HUES6 (cell line): ENCODE data around the gene SERGEF.

Experiments
- H3K27ac ChIP-seq: 2 replicates; pipeline ENCODE4 v1.7.0; 2013; ENCODE audit warnings: low read depth, mild to moderate bottlenecking, low read length, inconsistent platforms
- H3K27me3 ChIP-seq: 2 replicates; pipeline ENCODE4 v1.6.1; 2013; ENCODE audit warnings: low read length; ENCODE audit not compliant: control insufficient read depth, insufficient read depth
- H3K36me3 ChIP-seq: 2 replicates; pipeline ENCODE4 v1.6.1; 2013; ENCODE audit warnings: low read length; ENCODE audit not compliant: control insufficient read depth, insufficient read depth
- H3K4me1 ChIP-seq: 2 replicates; pipeline ENCODE4 v1.6.1; 2013; ENCODE audit warnings: low read length; ENCODE audit not compliant: control insufficient read depth, insufficient read depth
- H3K4me3 ChIP-seq: 2 replicates; pipeline ENCODE4 v1.5.1; 2013; ENCODE audit warnings: low read depth, low read length
- H3K9ac ChIP-seq: one replicate; pipeline ENCODE4 v1.6.1; 2013; ENCODE audit warnings: mild to moderate bottlenecking, low read length
- H3K9me3 ChIP-seq: 2 replicates; pipeline ENCODE4 v1.6.1; 2013; ENCODE audit warnings: low read depth, low read length; ENCODE audit not compliant: control insufficient read depth, insufficient read depth

The SERGEF gene

DNA sequence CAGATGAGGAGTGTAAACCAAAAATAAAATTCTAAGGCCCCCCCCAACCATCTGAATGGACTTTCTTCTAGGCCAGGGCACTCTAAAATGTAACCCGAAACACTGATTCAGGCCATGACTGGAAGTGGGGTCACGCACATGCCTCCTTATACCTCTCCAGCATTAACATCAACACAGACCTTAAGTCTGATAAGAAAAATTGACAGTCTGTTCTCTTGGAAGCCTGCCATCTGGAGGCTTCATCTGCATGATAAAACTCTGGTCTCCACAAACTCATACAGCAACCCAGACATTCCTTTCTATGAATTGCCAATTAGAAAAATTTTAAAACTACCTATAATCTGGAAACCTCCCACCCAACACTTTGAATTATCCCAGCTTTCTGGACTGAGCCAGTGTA is 3.9 kb upstream of the SERGEF start:
- Histone ChIP-seq H3K9ac (no peak overlapping the region), H3K4me1 (peaks cover 5% of the 10 kb centered on the region), H3K9me3 (no peaks in the 10 kb centered on the region), H3K4me3 (no peak overlapping the region), H3K36me3 (no peaks in the 10 kb centered on the region), H3K27me3 (peaks cover 23% of the 10 kb centered on the region), H3K27ac (no peak overlapping the region)

DNA sequence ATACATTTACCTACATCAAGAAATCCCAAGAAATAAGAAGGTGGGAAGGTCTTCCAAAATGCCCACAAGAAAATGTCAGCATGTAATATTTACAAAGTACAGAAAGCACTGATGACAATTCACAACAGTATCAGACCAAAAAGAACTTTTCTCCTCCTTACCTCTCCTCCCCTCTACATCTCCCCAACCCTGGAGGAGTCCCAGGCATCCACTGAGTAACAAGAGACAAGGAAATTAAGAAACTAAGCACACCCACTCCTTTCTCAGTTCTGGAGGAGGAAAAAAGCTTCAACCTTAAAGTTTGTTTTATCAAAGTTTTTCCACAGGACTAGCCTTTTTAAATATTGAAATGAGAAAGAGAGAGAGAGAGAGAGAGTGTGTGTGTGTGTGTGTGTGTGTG is 2.0 kb upstream of the SERGEF start:
- H3K27me3 ChIP-seq, result peaks cover 26% of the 10 kb centered on the region
- no peak overlapping the region for H3K27ac ChIP-seq
- H3K9ac ChIP-seq, result no peak overlapping the region
- H3K36me3 ChIP-seq, result no peaks in the 10 kb centered on the region
- peaks cover 7% of the 10 kb centered on the region for H3K4me1 ChIP-seq
- H3K4me3 ChIP-seq, result no peak overlapping the region
- H3K9me3 ChIP-seq, result no peaks in the 10 kb centered on the region

DNA sequence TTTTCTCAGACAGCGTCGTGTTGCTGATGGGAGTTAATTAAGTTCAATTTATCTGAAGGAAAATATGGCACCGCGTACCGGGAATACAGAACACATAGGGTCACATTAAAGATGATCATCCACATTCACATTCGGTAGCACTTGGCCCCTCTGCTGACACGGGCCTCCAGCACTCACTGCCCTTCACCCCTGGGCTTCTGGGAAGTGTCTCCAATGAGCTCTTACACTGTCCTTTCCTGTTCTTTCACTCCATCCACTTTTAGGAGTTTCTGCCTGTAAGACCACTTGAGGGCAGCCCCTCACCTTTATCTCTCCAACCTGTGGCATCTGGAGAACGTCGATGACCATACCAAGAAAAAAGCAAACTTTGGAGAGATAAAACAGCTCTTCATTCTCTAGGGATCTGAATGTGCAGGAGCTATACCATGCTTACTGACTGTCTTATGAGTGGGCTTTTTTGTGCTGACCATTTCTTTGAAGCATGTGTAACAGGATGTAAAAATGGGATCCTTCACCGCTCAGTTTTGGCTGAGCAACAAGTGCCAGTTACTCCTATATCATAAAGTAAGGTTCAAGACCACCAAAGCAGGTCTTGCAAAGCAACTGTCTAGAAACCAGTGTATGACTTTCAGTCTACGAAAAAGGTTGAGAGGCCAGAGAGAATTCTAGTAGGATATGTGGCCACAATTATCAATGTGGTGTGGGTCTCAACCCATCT is 1.1 kb upstream of the SERGEF start:
- H3K27ac ChIP-seq, result no peak overlapping the region
- H3K9me3 ChIP-seq, result no peaks in the 10 kb centered on the region
- peak overlapping the region; percentile 99 for H3K4me3 ChIP-seq
- no peak overlapping the region for H3K9ac ChIP-seq
- H3K4me1 ChIP-seq, result peaks cover 7% of the 10 kb centered on the region
- peaks cover 26% of the 10 kb centered on the region for H3K27me3 ChIP-seq
- no peaks in the 10 kb centered on the region for H3K36me3 ChIP-seq

DNA sequence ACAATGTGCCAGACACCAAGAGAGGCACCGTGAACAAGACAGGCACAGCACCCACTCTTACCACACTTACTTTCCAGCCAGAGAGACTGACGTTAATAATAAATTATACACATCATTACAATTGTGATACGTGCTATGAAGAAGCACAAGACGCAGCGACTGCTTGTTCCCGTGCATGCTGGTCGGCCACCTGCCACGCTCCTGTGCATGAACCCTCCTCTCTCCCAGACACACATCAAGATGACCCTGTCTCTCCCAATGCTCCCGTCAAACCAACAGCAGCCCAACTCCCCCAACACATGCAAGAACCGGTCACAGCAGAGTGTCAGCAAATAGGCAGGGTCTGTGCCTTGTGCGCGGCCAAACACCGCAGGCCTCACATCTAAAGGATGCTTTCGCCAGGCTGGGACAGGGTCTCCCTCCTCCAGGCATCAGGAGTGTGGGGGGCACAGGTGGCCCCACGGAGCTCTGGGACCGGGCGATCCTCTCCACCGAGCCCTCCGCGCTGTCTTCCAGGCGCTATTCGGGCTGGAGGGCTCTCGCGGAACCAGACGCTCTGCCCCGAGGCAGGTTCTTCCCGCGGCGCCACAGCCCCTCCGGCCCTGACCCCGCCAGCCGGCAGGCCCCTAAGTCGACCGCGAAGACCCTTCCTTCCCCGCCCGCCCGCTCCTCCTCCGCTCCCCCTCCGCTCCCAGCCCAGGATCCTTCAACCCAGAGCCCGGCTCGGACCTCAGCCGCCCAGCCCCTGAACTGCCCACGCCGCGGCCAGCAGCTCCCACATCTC is 533 bp downstream of the SERGEF start:
- H3K4me3 ChIP-seq, result peak overlapping the region; percentile 99
- peak overlapping the region; percentile 70 for H3K9ac ChIP-seq
- H3K4me1 ChIP-seq, result peaks cover 7% of the 10 kb centered on the region
- H3K9me3 ChIP-seq, result no peaks in the 10 kb centered on the region
- H3K36me3 ChIP-seq, result no peaks in the 10 kb centered on the region
- H3K27me3 ChIP-seq, result peaks cover 26% of the 10 kb centered on the region
- H3K27ac ChIP-seq, result no peak overlapping the region

DNA sequence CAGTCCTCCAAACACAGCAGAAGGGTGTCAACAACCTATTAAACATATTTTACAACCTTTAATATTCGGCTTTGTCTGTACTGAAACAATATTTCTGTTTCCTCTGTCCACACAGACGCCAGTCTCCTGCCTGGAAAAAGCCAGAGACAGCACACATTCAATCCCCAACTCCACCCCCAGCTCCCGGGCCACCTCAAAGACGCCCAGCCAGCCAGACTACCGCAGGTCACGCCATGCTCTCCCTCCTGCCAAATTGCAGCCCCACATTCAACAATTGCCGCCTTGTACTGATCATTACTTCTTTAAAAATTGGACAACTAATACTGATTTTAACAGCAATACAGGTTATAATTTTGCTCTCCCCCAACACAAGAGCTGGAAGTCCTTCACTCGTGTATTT is 1.2 kb downstream of the SERGEF start:
- no peaks in the 10 kb centered on the region for H3K9me3 ChIP-seq
- H3K27me3 ChIP-seq, result peaks cover 26% of the 10 kb centered on the region
- H3K4me3 ChIP-seq, result peak overlapping the region; percentile 99
- H3K36me3 ChIP-seq, result peaks cover 2% of the 10 kb centered on the region
- H3K9ac ChIP-seq, result no peak overlapping the region
- H3K4me1 ChIP-seq, result peaks cover 7% of the 10 kb centered on the region
- no peak overlapping the region for H3K27ac ChIP-seq

DNA sequence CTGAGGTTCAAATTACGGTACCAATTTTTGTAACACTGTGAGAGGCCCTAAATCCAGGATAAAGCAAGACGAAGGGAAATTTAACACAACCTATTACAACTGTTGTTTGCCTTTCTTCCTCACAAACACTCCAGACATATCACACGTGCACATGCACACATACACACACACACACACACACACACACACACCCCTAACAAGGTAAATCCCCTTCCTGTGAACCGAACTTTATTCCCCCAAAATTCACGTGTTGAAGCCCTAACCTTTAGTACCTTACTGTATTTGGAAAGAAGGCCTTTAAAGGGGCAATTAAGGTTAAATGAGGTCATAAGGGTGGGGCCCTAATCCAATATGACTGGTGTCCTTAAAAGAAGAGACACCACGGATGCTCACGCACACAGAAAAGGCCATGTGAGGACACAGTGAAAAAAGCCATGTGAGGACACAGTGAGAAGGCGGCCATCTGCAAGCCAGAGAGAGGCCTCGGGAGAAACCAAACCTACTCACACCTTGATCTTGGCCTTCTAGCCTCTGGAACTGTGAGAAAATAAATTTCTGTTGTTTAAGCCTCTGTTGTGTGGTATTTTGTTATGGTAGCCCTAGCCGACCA is 1.8 kb downstream of the SERGEF start:
- Histone ChIP-seq H3K9ac (no peak overlapping the region), H3K27me3 (peaks cover 26% of the 10 kb centered on the region), H3K4me1 (peaks cover 7% of the 10 kb centered on the region), H3K36me3 (peaks cover 6% of the 10 kb centered on the region), H3K9me3 (no peaks in the 10 kb centered on the region), H3K4me3 (peak overlapping the region; percentile 99; the same call in 1 of the 2 replicates), H3K27ac (no peak overlapping the region)

DNA sequence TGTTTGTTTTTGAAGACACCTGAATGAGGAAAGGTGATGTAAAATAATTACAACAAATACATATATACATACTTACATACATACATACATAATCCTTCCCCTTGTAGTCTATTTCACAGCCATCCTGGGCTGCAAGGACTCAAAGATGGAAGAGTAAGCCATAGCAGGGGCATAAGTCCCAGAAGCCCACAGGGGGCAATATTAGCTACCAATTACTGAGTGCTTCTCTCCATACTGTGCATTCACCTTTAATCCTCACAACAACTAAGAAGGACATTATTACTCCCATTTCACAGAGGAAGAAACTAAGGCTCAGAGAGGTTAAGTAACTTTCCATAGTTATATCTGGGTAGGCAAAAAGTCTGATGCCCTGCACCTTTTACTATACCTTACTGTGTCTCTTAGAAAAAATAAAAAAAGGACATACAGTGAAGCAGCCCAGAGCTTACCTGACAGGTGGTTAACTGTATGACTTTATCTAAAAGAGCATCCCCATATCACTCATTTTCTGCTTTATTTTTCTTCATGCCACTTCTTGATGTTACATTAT is 2.7 kb downstream of the SERGEF start:
- Histone ChIP-seq H3K27me3 (peaks cover 21% of the 10 kb centered on the region), H3K4me1 (peaks cover 7% of the 10 kb centered on the region), H3K9ac (no peak overlapping the region), H3K27ac (no peak overlapping the region), H3K36me3 (peaks cover 13% of the 10 kb centered on the region), H3K4me3 (no peak overlapping the region), H3K9me3 (no peaks in the 10 kb centered on the region)

DNA sequence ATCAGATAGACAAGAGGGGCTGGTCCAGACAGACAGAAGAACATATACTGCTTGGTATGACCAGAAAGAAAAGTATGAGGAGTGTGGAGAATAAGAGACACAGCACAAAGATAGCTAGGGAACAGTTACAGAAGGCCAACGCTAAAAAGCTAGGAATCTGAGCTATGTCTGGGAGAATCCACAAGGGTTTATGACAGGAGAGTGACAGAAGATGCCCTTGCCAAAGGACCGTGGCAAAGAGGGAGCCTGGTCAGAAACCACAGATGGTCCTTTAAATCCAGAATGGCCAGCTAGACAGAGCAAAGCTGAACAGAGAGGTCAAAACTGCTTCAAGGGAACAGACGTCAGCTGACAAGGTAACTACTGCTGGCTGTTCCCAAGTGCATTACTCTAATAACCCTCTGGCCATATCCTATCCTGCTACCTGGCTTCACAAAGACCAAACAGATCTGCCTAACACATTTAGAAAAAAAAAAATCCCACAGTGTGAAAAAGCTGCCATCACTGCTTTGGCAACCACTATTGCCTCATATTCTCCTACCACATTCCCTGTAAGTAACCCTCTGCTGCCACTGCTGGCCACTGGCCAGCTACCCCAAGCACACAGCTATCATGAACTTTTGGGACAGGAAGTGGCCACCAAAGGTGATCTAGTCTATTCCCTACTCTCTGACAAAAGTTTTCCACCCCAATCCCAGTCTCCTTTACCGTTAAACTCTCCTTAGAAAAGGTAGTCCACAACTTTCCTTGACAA is 7.3 kb downstream of the SERGEF start:
- Histone ChIP-seq H3K9me3 (no peaks in the 10 kb centered on the region), H3K4me3 (no peak overlapping the region), H3K27ac (no peak overlapping the region), H3K36me3 (peaks cover 39% of the 10 kb centered on the region), H3K9ac (no peak overlapping the region), H3K27me3 (no peaks in the 10 kb centered on the region), H3K4me1 (no peaks in the 10 kb centered on the region)

DNA sequence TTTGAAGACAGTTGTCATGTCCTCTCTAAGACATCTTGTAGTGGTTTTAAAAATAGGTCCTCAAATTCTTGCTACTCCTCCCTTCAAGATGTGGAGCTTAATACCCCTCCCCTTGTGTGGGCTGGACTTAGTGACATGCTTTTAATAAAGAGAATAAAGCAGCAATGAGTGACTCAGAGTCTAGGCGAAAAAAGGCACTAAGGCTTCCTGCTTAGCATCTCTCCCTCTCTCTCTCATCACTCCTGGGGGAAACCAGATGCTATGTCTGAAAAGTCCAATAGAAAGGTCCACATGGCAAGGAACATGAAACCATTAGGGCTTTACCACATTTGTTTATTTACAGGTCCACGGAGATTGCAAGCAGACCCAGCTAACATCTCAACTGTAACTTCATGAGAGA is 11.7 kb downstream of the SERGEF start:
- H3K9me3 ChIP-seq, result no peaks in the 10 kb centered on the region
- no peaks in the 10 kb centered on the region for H3K27me3 ChIP-seq
- no peak overlapping the region for H3K27ac ChIP-seq
- no peak overlapping the region for H3K9ac ChIP-seq
- no peak overlapping the region for H3K4me3 ChIP-seq
- H3K36me3 ChIP-seq, result peaks cover 48% of the 10 kb centered on the region
- H3K4me1 ChIP-seq, result no peaks in the 10 kb centered on the region

DNA sequence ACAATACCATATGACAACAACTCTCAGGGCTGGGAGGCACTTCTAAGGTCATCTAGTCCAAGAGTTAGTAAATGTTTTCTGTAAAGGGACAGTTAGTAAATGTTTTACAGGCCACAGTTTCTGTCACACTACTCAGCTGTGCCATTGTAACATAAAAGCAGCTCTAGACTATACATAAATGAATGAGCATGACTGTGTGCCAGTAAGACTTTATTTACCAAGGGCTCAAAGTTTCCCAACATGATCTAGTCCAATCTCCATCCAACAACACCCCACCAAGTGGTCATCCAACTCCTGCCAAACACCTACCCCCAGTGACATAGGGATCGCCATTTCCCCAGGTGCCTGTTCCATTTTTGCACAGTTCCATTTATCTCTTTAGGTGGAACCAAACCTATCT is 12.1 kb downstream of the SERGEF start:
- peaks cover 48% of the 10 kb centered on the region for H3K36me3 ChIP-seq
- no peak overlapping the region for H3K9ac ChIP-seq
- no peak overlapping the region for H3K4me3 ChIP-seq

More for the DNA sequence above, 12.1 kb downstream of the SERGEF start:
- Histone ChIP-seq H3K27ac (no peak overlapping the region), H3K4me1 (no peaks in the 10 kb centered on the region), H3K9me3 (no peaks in the 10 kb centered on the region), H3K27me3 (no peaks in the 10 kb centered on the region)
